GM12891 (cell line): ENCODE measurements around the gene CCL2.

Experiments used
- POLR2A ChIP-seq: IDR thresholded peaks from 2 replicates; pipeline ENCODE4 v1.6.1; 2011; ENCODE audit warnings: low read depth, low read length, control low read depth
- POLR2AphosphoS5 ChIP-seq: IDR thresholded peaks from 2 replicates; pipeline ENCODE4 v1.6.1; 2011; ENCODE audit warnings: low read depth, low read length, control low read depth
- SPI1 ChIP-seq: IDR thresholded peaks from 2 replicates; pipeline ENCODE4 v1.6.1; 2011; ENCODE audit warnings: low read depth, low read length, control low read depth
- TAF1 ChIP-seq: IDR thresholded peaks from 2 replicates; pipeline ENCODE4 v1.6.1; 2011; ENCODE audit warnings: low read depth, low read length, control low read depth

DNA sequence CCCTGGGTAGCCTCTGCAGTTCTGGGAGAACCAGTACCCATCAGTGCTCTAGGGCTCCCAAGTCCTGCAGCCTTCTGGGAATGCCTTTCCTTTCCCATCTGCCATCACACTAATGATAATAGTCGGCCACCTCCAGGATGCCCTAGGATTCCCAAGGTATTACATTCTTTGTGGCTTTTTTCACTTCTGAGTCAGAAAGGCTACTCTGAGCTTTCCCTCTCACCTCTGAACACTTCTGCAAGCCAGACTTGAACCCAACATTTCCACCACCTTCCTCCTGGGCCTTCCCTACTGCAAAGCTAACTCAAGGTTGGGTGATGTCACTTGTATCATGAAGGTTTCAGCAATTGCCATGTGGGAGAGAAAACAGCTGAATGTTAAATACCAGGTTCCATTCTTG, 49.7 kb upstream of the CCL2 start:
- TF ChIP-seq POLR2AphosphoS5 (no peak), SPI1 (no peak), POLR2A (no peak), TAF1 (no peak)
